Upper lobe of left lung (tissue), 4 donors: ENCODE data around the gene PRKCE.

Experiments
- EP300 ChIP-seq, 4 donors: sonication (generic); formaldehyde crosslinking; IDR thresholded peaks; one replicate each; pipeline ENCODE4 v1.5.1; 2017; ENCODE audit warnings: antibody characterized with exemption in 4 of 4, control low read depth in 2 of 4
- POLR2A ChIP-seq, 4 donors: fragments of 450-650 bp; IDR thresholded peaks; one replicate each; pipeline ENCODE4 v1.5.1; 2016 to 2017; ENCODE audit warnings: antibody characterized with exemption in 4 of 4, mild to moderate bottlenecking in 2 of 4
- POLR2AphosphoS5 ChIP-seq, 2 donors: sonication (generic); formaldehyde crosslinking; IDR thresholded peaks; one replicate each; pipeline ENCODE4 v1.5.1; 2017; ENCODE audit warnings: antibody characterized with exemption in 2 of 2
- TF ChIP-seq, protein P1 (sequence below), 6 experiments: fragments of 450-650 bp in 4 of 6; fragments of 200-600 bp in 2 of 6; sonication (generic) in 2 of 6; IDR thresholded peaks; one replicate each; pipeline ENCODE4 v1.5.1; 2016 to 2019; ENCODE audit warnings: antibody characterized with exemption in 6 of 6

DNA sequence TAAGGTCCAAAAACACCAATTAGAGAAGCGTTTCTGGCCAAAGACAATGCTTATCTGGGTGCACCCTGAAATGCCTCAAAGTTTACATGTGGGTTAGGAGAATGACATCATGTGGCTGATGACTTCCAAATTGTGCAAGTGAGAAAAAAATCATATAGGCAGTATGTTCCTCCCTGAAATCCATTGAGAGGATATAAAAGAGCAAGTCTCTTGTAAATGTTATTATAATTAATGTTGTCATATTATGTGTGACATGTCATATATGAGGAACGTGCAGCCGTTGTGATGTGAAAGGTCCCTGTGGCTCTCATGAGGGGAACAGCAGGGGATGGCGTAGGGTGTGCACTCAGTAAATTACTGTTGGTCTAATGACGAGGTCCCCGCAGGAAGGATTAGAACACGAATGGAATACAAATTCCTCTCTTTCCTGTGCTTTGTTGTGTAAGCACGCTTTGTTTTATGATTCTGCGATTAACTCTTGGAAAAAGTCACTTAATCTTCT, 290.8 kb downstream of the PRKCE start:
- TF ChIP-seq, protein P1, sequence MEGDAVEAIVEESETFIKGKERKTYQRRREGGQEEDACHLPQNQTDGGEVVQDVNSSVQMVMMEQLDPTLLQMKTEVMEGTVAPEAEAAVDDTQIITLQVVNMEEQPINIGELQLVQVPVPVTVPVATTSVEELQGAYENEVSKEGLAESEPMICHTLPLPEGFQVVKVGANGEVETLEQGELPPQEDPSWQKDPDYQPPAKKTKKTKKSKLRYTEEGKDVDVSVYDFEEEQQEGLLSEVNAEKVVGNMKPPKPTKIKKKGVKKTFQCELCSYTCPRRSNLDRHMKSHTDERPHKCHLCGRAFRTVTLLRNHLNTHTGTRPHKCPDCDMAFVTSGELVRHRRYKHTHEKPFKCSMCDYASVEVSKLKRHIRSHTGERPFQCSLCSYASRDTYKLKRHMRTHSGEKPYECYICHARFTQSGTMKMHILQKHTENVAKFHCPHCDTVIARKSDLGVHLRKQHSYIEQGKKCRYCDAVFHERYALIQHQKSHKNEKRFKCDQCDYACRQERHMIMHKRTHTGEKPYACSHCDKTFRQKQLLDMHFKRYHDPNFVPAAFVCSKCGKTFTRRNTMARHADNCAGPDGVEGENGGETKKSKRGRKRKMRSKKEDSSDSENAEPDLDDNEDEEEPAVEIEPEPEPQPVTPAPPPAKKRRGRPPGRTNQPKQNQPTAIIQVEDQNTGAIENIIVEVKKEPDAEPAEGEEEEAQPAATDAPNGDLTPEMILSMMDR (IDR thresholded peaks at IDR 0.05) = no peak
- no peak for TF ChIP-seq POLR2A (IDR thresholded peaks at IDR 0.05)
- no peak for TF ChIP-seq EP300 (IDR thresholded peaks at IDR 0.05)
- TF ChIP-seq POLR2AphosphoS5 (IDR thresholded peaks at IDR 0.05) = no peak
